Neural progenitor cell (in vitro differentiated cells): ENCODE data around the gene UBXN7. TPM values are rescaled to one million over a fixed set of nuclear protein-coding genes. Genes with fewer than 3 reads are reported as not detected.
A peak's percentile ranks its signal among the peaks of the same experiment; 100 is the strongest.
"Not testable (repeated sequence)": the region's sequence is repeated elsewhere in the genome, so short reads cannot be mapped to it uniquely, and the experiment has no call there.

ENCODE experiments used
- DNase-seq: peaks from one replicate; pipeline ENCODE4 v3.0.0-alpha.2; 2016; ENCODE audit warnings: low spot score
- H2AFZ ChIP-seq: fragments of 200-600 bp; sonication (generic); replicated peaks from 2 replicates; pipeline ENCODE4 v1.6.1; 2016; ENCODE audit warnings: antibody characterized with exemption
- H3F3A ChIP-seq: fragments of 200-600 bp; sonication (generic); 2 replicates; pipeline ENCODE4 v1.6.1; 2016; ENCODE audit warnings: antibody characterized with exemption, low read depth
- H3K27ac ChIP-seq: fragments of 200-600 bp; sonication (generic); 2 replicates; pipeline ENCODE4 v1.5.1; 2016; ENCODE audit warnings: mild to moderate bottlenecking
- H3K27me3 ChIP-seq: fragments of 200-600 bp; sonication (generic); 2 replicates; pipeline ENCODE4 v1.6.1; 2016; ENCODE audit warnings: mild to moderate bottlenecking, moderate library complexity
- H3K36me3 ChIP-seq: fragments of 200-600 bp; sonication (generic); 2 replicates; pipeline ENCODE4 v1.5.1; 2016
- H3K4me1 ChIP-seq: fragments of 200-600 bp; sonication (generic); 2 replicates; pipeline ENCODE4 v1.6.1; 2016; ENCODE audit warnings: mixed run types
- H3K4me2 ChIP-seq: fragments of 200-600 bp; sonication (generic); 2 replicates; pipeline ENCODE4 v1.6.1; 2016
- H3K4me3 ChIP-seq: fragments of 200-600 bp; sonication (generic); 2 replicates; pipeline ENCODE4 v1.5.1; 2016
- H3K79me2 ChIP-seq: fragments of 200-600 bp; sonication (generic); 2 replicates; pipeline ENCODE4 v1.6.1; 2016; ENCODE audit warnings: low read depth
- H3K9ac ChIP-seq: fragments of 200-600 bp; sonication (generic); 2 replicates; pipeline ENCODE4 v1.6.1; 2016
- H3K9me3 ChIP-seq: fragments of 200-600 bp; sonication (generic); 2 replicates; pipeline ENCODE4 v1.5.1; 2016; ENCODE audit warnings: low read depth
- H4K20me1 ChIP-seq: fragments of 200-600 bp; sonication (generic); 2 replicates; pipeline ENCODE4 v1.6.1; 2016; ENCODE audit warnings: low read depth
- H3K27ac Mint-ChIP-seq: 3 replicates; pipeline ENCODE4 v1.8.0; 2021; ENCODE audit warnings: mixed read lengths
- H3K27me3 Mint-ChIP-seq: 2 replicates; pipeline ENCODE4 v1.8.0; 2022; ENCODE audit warnings: low read depth, mild to moderate bottlenecking, inconsistent platforms, moderate library complexity, mixed read lengths; ENCODE audit not compliant: insufficient read depth
- H3K36me3 Mint-ChIP-seq: 3 replicates; pipeline ENCODE4 v1.8.0; 2021; ENCODE audit warnings: mixed read lengths
- H3K4me1 Mint-ChIP-seq: 3 replicates; pipeline ENCODE4 v1.8.0; 2021; ENCODE audit warnings: mixed read lengths
- H3K4me3 Mint-ChIP-seq: 3 replicates; pipeline ENCODE4 v1.8.0; 2021; ENCODE audit warnings: mild to moderate bottlenecking, moderate library complexity, mixed read lengths
- H3K9me3 Mint-ChIP-seq: 3 replicates; pipeline ENCODE4 v1.8.0; 2020; ENCODE audit warnings: mixed read lengths
- EZH2 ChIP-seq: fragments of 200-600 bp; sonication (generic); IDR thresholded peaks from 2 replicates; pipeline ENCODE4 v1.6.1; 2017; ENCODE audit warnings: antibody characterized with exemption, mild to moderate bottlenecking, moderate library complexity
- EZH2phosphoT487 ChIP-seq: fragments of 200-600 bp; sonication (generic); IDR thresholded peaks from 2 replicates; pipeline ENCODE4 v1.6.1; 2017; ENCODE audit warnings: antibody characterized with exemption
- total RNA-seq: library from RNA; depleted of rRNA; stranded (reverse); fragments of >200 nt; gene quantifications from 2 replicates; pipeline ENCODE4 v1.2.3, GENCODE V29; 2015; ENCODE audit warnings: low replicate concordance
- TF ChIP-seq, protein P1 (sequence below): fragments of 200-600 bp; sonication (generic); IDR thresholded peaks from 2 replicates; pipeline ENCODE4 v1.5.1; 2017; ENCODE audit warnings: antibody characterized with exemption, mild to moderate bottlenecking

UBXN7 gene
- total RNA-seq, 1 donor from 2014 or later, result 68.7 TPM

DNA sequence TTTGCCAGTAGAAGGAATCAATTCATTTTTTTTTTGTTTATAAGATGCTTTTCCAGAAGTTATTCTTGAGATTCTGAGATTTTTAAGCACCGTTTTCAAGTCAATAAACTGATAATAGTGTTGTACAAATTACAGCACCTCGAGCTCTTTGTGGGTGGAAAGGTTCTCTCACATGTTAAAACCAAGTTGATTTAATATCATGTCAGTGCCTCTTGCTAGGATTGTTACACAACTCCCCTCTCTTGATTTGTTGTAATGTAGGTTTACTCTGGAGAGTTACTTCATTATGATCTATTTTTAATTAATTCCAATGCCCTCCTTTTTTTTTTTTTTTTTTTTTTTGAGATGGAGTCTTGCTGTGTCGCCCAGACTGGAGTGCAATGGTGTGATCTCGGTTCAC is 25.8 kb upstream of the UBXN7 start:
- H2AFZ ChIP-seq, result no peak overlapping the region
- no peaks in the 10 kb centered on the region for H3K27me3 ChIP-seq
- H4K20me1 ChIP-seq, result no peaks in the 10 kb centered on the region
- H3K36me3 Mint-ChIP-seq, result peaks cover 5% of the 10 kb centered on the region
- H3K79me2 ChIP-seq, result no peaks in the 10 kb centered on the region
- H3K27ac ChIP-seq, result no peak overlapping the region
- peaks cover 2% of the 10 kb centered on the region for H3K27me3 Mint-ChIP-seq
- H3K4me2 ChIP-seq, result no peak overlapping the region
- no peaks in the 10 kb centered on the region for H3K36me3 ChIP-seq
- H3K9me3 ChIP-seq, result no peaks in the 10 kb centered on the region
- H3K9me3 Mint-ChIP-seq, result no peaks in the 10 kb centered on the region
- H3F3A ChIP-seq, result no peaks in the 10 kb centered on the region
- H3K4me1 ChIP-seq, result no peaks in the 10 kb centered on the region
- DNase-seq, result no peak
- H3K4me1 Mint-ChIP-seq, result no peaks in the 10 kb centered on the region
- H3K4me3 Mint-ChIP-seq, result no peak overlapping the region
- H3K9ac ChIP-seq, result no peak overlapping the region
- H3K4me3 ChIP-seq, result no peak overlapping the region
- no peak overlapping the region for H3K27ac Mint-ChIP-seq
- TF ChIP-seq, protein P1, sequence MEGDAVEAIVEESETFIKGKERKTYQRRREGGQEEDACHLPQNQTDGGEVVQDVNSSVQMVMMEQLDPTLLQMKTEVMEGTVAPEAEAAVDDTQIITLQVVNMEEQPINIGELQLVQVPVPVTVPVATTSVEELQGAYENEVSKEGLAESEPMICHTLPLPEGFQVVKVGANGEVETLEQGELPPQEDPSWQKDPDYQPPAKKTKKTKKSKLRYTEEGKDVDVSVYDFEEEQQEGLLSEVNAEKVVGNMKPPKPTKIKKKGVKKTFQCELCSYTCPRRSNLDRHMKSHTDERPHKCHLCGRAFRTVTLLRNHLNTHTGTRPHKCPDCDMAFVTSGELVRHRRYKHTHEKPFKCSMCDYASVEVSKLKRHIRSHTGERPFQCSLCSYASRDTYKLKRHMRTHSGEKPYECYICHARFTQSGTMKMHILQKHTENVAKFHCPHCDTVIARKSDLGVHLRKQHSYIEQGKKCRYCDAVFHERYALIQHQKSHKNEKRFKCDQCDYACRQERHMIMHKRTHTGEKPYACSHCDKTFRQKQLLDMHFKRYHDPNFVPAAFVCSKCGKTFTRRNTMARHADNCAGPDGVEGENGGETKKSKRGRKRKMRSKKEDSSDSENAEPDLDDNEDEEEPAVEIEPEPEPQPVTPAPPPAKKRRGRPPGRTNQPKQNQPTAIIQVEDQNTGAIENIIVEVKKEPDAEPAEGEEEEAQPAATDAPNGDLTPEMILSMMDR, result no peak
- no peak for TF ChIP-seq EZH2
- no peak for TF ChIP-seq EZH2phosphoT487

DNA sequence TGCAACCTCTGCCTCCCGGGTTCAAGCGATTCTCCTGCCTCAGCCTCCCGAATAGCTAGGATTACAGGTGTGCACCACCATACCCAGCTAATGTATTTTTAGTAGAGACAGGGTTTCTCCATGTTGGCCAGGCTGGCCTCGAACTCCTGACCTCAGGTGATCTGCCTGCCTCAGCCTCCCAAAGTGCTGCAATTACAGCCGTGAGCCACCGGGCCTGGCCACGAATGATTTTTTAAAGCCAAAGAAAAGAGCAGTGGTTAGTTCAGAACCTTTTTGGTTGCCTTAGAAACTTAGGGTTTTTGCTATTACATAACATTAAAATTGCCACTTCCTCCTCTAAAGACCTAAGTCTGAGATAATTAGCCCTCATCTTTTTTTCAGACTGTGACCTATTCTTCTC is 25.2 kb upstream of the UBXN7 start:
- H3K4me1 Mint-ChIP-seq, H3K4me3 ChIP-seq, H3K27ac ChIP-seq, H3K27ac Mint-ChIP-seq, DNase-seq, H3K9me3 Mint-ChIP-seq, H3F3A ChIP-seq, H4K20me1 ChIP-seq, H3K4me3 Mint-ChIP-seq, H3K36me3 Mint-ChIP-seq, H3K27me3 Mint-ChIP-seq, H3K79me2 ChIP-seq, H3K9ac ChIP-seq, H3K27me3 ChIP-seq, H2AFZ ChIP-seq, H3K9me3 ChIP-seq, H3K36me3 ChIP-seq, H3K4me2 ChIP-seq, H3K4me1 ChIP-seq: not testable (repeated sequence)
- TF ChIP-seq, protein P1, result peak; percentile 12

DNA sequence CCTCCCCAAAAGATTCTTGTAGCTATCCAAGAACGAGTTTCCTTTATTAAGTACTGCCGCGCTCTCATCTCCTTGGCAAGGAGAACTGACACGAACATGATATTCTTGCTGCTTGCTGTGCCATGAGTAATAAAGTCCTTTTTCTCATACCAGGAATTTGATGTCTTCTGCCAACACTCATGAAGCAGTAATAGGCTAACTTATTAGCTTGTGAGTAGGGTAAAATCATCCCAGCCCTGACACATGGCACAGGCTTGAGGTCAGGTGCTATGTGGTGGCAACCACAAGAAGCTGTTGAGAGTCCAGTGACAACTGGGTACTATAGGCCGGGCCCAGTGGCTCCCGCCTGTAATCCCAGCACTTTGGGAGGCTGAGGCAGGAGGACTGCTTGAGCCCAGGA is 22.7 kb upstream of the UBXN7 start:
- no peak for DNase-seq
- Histone ChIP-seq H4K20me1 (no peaks in the 10 kb centered on the region), H3K27ac (no peak overlapping the region), H3K9me3 (no peaks in the 10 kb centered on the region), H3K4me1 (no peaks in the 10 kb centered on the region), H2AFZ (no peak overlapping the region), H3K4me3 (no peak overlapping the region), H3F3A (no peaks in the 10 kb centered on the region), H3K36me3 (no peaks in the 10 kb centered on the region), H3K79me2 (no peaks in the 10 kb centered on the region), H3K4me2 (no peak overlapping the region), H3K9ac (no peak overlapping the region), H3K27me3 (no peaks in the 10 kb centered on the region)
- H3K27ac Mint-ChIP-seq, result no peak overlapping the region
- H3K9me3 Mint-ChIP-seq, result no peaks in the 10 kb centered on the region
- no peaks in the 10 kb centered on the region for H3K27me3 Mint-ChIP-seq
- peaks cover 3% of the 10 kb centered on the region for H3K36me3 Mint-ChIP-seq
- no peaks in the 10 kb centered on the region for H3K4me1 Mint-ChIP-seq
- TF ChIP-seq, protein P1, result no peak
- TF ChIP-seq EZH2, result no peak
- TF ChIP-seq EZH2phosphoT487, result no peak
- no peak overlapping the region for H3K4me3 Mint-ChIP-seq

DNA sequence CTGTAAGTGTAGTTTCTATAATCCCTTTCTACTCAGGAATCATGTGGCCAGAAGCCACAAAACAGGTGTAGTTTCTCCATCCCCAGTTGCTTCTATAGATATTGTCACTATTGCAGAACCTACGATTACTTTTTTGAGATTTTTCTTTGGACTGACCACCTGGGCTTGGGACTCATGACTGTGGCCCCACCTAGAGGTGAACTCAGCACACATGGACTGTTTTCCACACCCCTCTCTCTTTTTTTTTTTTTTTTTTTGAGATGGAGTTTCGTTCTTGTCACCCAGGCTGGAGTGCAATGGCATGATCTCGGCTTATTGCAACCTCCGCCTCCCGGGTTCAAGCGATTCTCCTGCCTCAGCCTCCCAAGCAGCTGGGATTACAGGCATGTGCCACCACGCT is 13.2 kb upstream of the UBXN7 start:
- not testable (repeated sequence) for H3K9me3 Mint-ChIP-seq, H3K27me3 Mint-ChIP-seq, H3K4me3 Mint-ChIP-seq, H3K9me3 ChIP-seq, H3K4me2 ChIP-seq, H3K27ac ChIP-seq, H3K36me3 ChIP-seq, H3K36me3 Mint-ChIP-seq, H3K4me3 ChIP-seq, H2AFZ ChIP-seq, H3K27me3 ChIP-seq, H3K79me2 ChIP-seq, H3F3A ChIP-seq, H4K20me1 ChIP-seq, H3K9ac ChIP-seq, H3K4me1 ChIP-seq, H3K27ac Mint-ChIP-seq
- TF ChIP-seq, protein P1, result peak; percentile 33
- peak; percentile 18 for DNase-seq
- peaks cover 13% of the 10 kb centered on the region for H3K4me1 Mint-ChIP-seq
